WTC11 (cell line): ENCODE results near the gene GPR156. TPM values are rescaled to one million over a fixed set of nuclear protein-coding genes. Genes with fewer than 3 reads are reported as not detected.

ENCODE experiments used
- ATAC-seq: fragments of 200-7000 bp; cut with Tn5 transposase; 2 replicates; pipeline ENCODE4 v1.10.0; 2021; ENCODE audit warnings: mild to moderate bottlenecking, moderate library complexity
- CTCF ChIA-PET: fragments of 300-600 bp; sonication (Branson Sonifier 250); formaldehyde crosslinking; loops from one replicate; lab custom pipeline; 2021; ENCODE audit warnings: antibody characterized with exemption; lab: Charles Lee
- POLR2A ChIA-PET: fragments of 350-600 bp; sonication (Branson Sonifier 250); formaldehyde crosslinking; loops from one replicate; lab custom pipeline; 2021; ENCODE audit warnings: antibody characterized with exemption; lab: Charles Lee
- DNase-seq: peaks from one replicate; pipeline ENCODE4 v3.0.0; 2021; ENCODE audit warnings: low spot score
- H3K27ac Mint-ChIP-seq: 2 replicates; pipeline ENCODE4 v1.8.0; 2021; ENCODE audit warnings: mixed read lengths
- H3K27me3 Mint-ChIP-seq: 2 replicates; pipeline ENCODE4 v1.8.0; 2021; ENCODE audit warnings: low read depth, mild to moderate bottlenecking, moderate library complexity, mixed read lengths
- H3K36me3 Mint-ChIP-seq: 2 replicates; pipeline ENCODE4 v1.8.0; 2021; ENCODE audit warnings: mixed read lengths
- H3K4me1 Mint-ChIP-seq: 2 replicates; pipeline ENCODE4 v1.8.0; 2022; ENCODE audit warnings: mixed read lengths
- H3K4me3 Mint-ChIP-seq: 2 replicates; pipeline ENCODE4 v1.8.0; 2021; ENCODE audit warnings: mild to moderate bottlenecking, moderate library complexity, mixed read lengths
- H3K9me3 Mint-ChIP-seq: 2 replicates; pipeline ENCODE4 v1.8.0; 2021; ENCODE audit warnings: mixed read lengths
- FOXJ3 ChIP-seq: sonication (generic); formaldehyde crosslinking; IDR thresholded peaks from 2 replicates; pipeline ENCODE4 v1.9.0; 2021; ENCODE audit warnings: missing genetic modification reagents, mild to moderate bottlenecking, borderline replicate concordance
- FOXP4 ChIP-seq: sonication (generic); formaldehyde crosslinking; IDR thresholded peaks from 2 replicates; pipeline ENCODE4 v1.8.0; 2022; ENCODE audit warnings: mild to moderate bottlenecking, missing genetic modification reagents
- HMGA2 ChIP-seq: fragments of 250-450 bp; sonication (Bioruptor Pico); IDR thresholded peaks from 2 replicates; pipeline ENCODE4 v1.4.0; 2021; ENCODE audit warnings: mild to moderate bottlenecking, moderate library complexity
- IRF2 ChIP-seq: sonication (generic); formaldehyde crosslinking; IDR thresholded peaks from 2 replicates; pipeline ENCODE4 v1.8.0; 2022; ENCODE audit warnings: low read depth, missing genetic modification reagents, borderline replicate concordance
- KAT7 ChIP-seq: sonication (generic); formaldehyde crosslinking; IDR thresholded peaks from 2 replicates; pipeline ENCODE4 v1.8.1; 2023; ENCODE audit warnings: missing genetic modification reagents, mild to moderate bottlenecking, borderline replicate concordance
- MAX ChIP-seq: sonication (generic); formaldehyde crosslinking; IDR thresholded peaks from 2 replicates; pipeline ENCODE4 v1.8.0; 2022; ENCODE audit warnings: mild to moderate bottlenecking, missing genetic modification reagents
- NR2C2 ChIP-seq: sonication (generic); formaldehyde crosslinking; IDR thresholded peaks from 2 replicates; pipeline ENCODE4 v1.8.0; 2022; ENCODE audit warnings: mild to moderate bottlenecking, missing genetic modification reagents
- NR3C1 ChIP-seq: sonication (generic); formaldehyde crosslinking; conservative IDR thresholded peaks from 2 replicates; pipeline ENCODE4 v1.8.1; 2023; ENCODE audit warnings: low read depth, mild to moderate bottlenecking, missing genetic modification reagents
- OVOL2 ChIP-seq: fragments of 250-450 bp; sonication (Bioruptor Pico); IDR thresholded peaks from 2 replicates; pipeline ENCODE4 v1.9.0; 2021; ENCODE audit warnings: mild to moderate bottlenecking, borderline replicate concordance
- SOX15 ChIP-seq: fragments of 250-450 bp; sonication (Bioruptor Pico); IDR thresholded peaks from 2 replicates; pipeline ENCODE4 v1.9.0; 2021; ENCODE audit warnings: mild to moderate bottlenecking
- ZNF121 ChIP-seq: sonication (generic); formaldehyde crosslinking; IDR thresholded peaks from 2 replicates; pipeline ENCODE4 v1.8.0; 2023; ENCODE audit warnings: missing genetic modification reagents
- ZNF263 ChIP-seq: sonication (generic); formaldehyde crosslinking; IDR thresholded peaks from 2 replicates; pipeline ENCODE4 v1.8.1; 2022; ENCODE audit warnings: low read depth, mild to moderate bottlenecking, moderate library complexity, missing genetic modification reagents
- ZNF317 ChIP-seq: sonication (generic); formaldehyde crosslinking; IDR thresholded peaks from 2 replicates; pipeline ENCODE4 v1.8.1; 2023; ENCODE audit warnings: low read depth, mild to moderate bottlenecking, moderate library complexity, missing genetic modification reagents, borderline replicate concordance
- ZNF416 ChIP-seq: fragments of 250-450 bp; sonication (Bioruptor Pico); IDR thresholded peaks from 2 replicates; pipeline ENCODE4 v1.9.0; 2021; ENCODE audit warnings: mild to moderate bottlenecking, inconsistent platforms
- ZNF423 ChIP-seq: fragments of 250-450 bp; sonication (Bioruptor Pico); IDR thresholded peaks from 2 replicates; pipeline ENCODE4 v2.1.2; 2022; ENCODE audit warnings: mild to moderate bottlenecking, moderate library complexity
- total RNA-seq: library from RNA; stranded (reverse); gene quantifications from 3 replicates; pipeline ENCODE4 v1.2.3, GENCODE V29; 2021
- TF ChIP-seq, protein P1 (sequence below): sonication (generic); formaldehyde crosslinking; IDR thresholded peaks from 2 replicates; pipeline ENCODE4 v1.8.0; 2023; ENCODE audit warnings: mild to moderate bottlenecking, missing genetic modification reagents
- TF ChIP-seq, protein P2 (sequence below): sonication (generic); formaldehyde crosslinking; IDR thresholded peaks from 2 replicates; pipeline ENCODE4 v1.8.1; 2022; ENCODE audit warnings: low read depth, missing genetic modification reagents, borderline replicate concordance
- TF ChIP-seq, protein P3 (sequence below): fragments of 250-450 bp; sonication (Bioruptor Pico); IDR thresholded peaks from 2 replicates; pipeline ENCODE4 v1.8.0; 2021; ENCODE audit warnings: mild to moderate bottlenecking
- TF ChIP-seq, protein P4 (sequence below): sonication (generic); formaldehyde crosslinking; IDR thresholded peaks from 2 replicates; pipeline ENCODE4 v1.8.1; 2023; ENCODE audit warnings: mild to moderate bottlenecking, missing genetic modification reagents, borderline replicate concordance
- TF ChIP-seq, protein P5 (sequence below): fragments of 250-450 bp; sonication (Bioruptor Pico); IDR thresholded peaks from 2 replicates; pipeline ENCODE4 v2.1.2; 2022; ENCODE audit warnings: mild to moderate bottlenecking, moderate library complexity
- TF ChIP-seq, protein P6 (sequence below): fragments of 250-450 bp; sonication (Bioruptor Pico); IDR thresholded peaks from 2 replicates; pipeline ENCODE4 v1.9.0; 2021; ENCODE audit warnings: mild to moderate bottlenecking

The GPR156 gene
- total RNA-seq, 1 experiment from 2014 or later, result 0.72 TPM

- TF ChIP-seq NR3C1 (CRISPR knock-in tag), result no peak
Measured at GRCh38 chr3:120285508-120285841, 453 bp upstream of the GPR156 start (continued).

DNA sequence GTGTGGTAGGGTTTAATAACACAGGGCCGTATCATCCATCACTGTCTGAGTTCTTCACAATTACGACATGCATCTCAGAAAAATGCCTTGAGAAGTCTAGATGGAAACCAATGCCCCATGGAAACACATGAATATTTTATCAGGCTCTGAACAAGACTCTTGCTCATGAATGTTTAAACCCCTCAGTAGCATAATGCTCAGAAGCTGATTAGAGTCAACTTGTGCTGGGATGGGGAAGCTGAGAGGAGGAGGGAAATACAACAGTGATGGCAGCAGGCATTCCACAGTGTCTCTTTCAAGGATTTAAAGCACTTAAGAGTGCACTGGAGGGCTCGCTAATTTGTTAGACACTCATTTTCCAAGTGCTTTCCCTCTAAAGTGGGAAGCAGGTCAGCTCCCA is 3.8 kb downstream of the GPR156 start:
- no peak for DNase-seq
- CTCF ChIA-PET, result no interaction called here
- Mint-ChIP-seq H3K36me3 (no peaks in the 10 kb centered on the region), H3K4me3 (no peak overlapping the region), H3K9me3 (no peaks in the 10 kb centered on the region), H3K4me1 (peaks cover 14% of the 10 kb centered on the region), H3K27me3 (peaks cover 32% of the 10 kb centered on the region), H3K27ac (no peak overlapping the region)
- no peak for ATAC-seq
- no peak for TF ChIP-seq OVOL2
- TF ChIP-seq, protein P1, sequence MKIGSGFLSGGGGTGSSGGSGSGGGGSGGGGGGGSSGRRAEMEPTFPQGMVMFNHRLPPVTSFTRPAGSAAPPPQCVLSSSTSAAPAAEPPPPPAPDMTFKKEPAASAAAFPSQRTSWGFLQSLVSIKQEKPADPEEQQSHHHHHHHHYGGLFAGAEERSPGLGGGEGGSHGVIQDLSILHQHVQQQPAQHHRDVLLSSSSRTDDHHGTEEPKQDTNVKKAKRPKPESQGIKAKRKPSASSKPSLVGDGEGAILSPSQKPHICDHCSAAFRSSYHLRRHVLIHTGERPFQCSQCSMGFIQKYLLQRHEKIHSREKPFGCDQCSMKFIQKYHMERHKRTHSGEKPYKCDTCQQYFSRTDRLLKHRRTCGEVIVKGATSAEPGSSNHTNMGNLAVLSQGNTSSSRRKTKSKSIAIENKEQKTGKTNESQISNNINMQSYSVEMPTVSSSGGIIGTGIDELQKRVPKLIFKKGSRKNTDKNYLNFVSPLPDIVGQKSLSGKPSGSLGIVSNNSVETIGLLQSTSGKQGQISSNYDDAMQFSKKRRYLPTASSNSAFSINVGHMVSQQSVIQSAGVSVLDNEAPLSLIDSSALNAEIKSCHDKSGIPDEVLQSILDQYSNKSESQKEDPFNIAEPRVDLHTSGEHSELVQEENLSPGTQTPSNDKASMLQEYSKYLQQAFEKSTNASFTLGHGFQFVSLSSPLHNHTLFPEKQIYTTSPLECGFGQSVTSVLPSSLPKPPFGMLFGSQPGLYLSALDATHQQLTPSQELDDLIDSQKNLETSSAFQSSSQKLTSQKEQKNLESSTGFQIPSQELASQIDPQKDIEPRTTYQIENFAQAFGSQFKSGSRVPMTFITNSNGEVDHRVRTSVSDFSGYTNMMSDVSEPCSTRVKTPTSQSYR, result no peak
- no peak for TF ChIP-seq MAX
- TF ChIP-seq, protein P2, sequence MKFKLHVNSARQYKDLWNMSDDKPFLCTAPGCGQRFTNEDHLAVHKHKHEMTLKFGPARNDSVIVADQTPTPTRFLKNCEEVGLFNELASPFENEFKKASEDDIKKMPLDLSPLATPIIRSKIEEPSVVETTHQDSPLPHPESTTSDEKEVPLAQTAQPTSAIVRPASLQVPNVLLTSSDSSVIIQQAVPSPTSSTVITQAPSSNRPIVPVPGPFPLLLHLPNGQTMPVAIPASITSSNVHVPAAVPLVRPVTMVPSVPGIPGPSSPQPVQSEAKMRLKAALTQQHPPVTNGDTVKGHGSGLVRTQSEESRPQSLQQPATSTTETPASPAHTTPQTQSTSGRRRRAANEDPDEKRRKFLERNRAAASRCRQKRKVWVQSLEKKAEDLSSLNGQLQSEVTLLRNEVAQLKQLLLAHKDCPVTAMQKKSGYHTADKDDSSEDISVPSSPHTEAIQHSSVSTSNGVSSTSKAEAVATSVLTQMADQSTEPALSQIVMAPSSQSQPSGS (CRISPR knock-in tag), result no peak
- no peak for TF ChIP-seq FOXP4
- TF ChIP-seq ZNF317, result no peak
- no peak for TF ChIP-seq IRF2 (CRISPR knock-in tag)
- no peak for TF ChIP-seq ZNF423 (CRISPR knock-in tag)
- TF ChIP-seq SOX15 (CRISPR knock-in tag), result no peak
- TF ChIP-seq HMGA2 (CRISPR knock-in tag), result no peak
- TF ChIP-seq, protein P3, sequence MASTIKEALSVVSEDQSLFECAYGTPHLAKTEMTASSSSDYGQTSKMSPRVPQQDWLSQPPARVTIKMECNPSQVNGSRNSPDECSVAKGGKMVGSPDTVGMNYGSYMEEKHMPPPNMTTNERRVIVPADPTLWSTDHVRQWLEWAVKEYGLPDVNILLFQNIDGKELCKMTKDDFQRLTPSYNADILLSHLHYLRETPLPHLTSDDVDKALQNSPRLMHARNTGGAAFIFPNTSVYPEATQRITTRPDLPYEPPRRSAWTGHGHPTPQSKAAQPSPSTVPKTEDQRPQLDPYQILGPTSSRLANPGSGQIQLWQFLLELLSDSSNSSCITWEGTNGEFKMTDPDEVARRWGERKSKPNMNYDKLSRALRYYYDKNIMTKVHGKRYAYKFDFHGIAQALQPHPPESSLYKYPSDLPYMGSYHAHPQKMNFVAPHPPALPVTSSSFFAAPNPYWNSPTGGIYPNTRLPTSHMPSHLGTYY (CRISPR knock-in tag), result no peak
- TF ChIP-seq ZNF263 (CRISPR knock-in tag), result no peak
- TF ChIP-seq ZNF121, result no peak
- no peak for TF ChIP-seq KAT7
- TF ChIP-seq ZNF416 (CRISPR knock-in tag), result no peak
- TF ChIP-seq, protein P4, sequence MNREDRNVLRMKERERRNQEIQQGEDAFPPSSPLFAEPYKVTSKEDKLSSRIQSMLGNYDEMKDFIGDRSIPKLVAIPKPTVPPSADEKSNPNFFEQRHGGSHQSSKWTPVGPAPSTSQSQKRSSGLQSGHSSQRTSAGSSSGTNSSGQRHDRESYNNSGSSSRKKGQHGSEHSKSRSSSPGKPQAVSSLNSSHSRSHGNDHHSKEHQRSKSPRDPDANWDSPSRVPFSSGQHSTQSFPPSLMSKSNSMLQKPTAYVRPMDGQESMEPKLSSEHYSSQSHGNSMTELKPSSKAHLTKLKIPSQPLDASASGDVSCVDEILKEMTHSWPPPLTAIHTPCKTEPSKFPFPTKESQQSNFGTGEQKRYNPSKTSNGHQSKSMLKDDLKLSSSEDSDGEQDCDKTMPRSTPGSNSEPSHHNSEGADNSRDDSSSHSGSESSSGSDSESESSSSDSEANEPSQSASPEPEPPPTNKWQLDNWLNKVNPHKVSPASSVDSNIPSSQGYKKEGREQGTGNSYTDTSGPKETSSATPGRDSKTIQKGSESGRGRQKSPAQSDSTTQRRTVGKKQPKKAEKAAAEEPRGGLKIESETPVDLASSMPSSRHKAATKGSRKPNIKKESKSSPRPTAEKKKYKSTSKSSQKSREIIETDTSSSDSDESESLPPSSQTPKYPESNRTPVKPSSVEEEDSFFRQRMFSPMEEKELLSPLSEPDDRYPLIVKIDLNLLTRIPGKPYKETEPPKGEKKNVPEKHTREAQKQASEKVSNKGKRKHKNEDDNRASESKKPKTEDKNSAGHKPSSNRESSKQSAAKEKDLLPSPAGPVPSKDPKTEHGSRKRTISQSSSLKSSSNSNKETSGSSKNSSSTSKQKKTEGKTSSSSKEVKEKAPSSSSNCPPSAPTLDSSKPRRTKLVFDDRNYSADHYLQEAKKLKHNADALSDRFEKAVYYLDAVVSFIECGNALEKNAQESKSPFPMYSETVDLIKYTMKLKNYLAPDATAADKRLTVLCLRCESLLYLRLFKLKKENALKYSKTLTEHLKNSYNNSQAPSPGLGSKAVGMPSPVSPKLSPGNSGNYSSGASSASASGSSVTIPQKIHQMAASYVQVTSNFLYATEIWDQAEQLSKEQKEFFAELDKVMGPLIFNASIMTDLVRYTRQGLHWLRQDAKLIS (CRISPR knock-in tag), result no peak
- TF ChIP-seq, protein P5, sequence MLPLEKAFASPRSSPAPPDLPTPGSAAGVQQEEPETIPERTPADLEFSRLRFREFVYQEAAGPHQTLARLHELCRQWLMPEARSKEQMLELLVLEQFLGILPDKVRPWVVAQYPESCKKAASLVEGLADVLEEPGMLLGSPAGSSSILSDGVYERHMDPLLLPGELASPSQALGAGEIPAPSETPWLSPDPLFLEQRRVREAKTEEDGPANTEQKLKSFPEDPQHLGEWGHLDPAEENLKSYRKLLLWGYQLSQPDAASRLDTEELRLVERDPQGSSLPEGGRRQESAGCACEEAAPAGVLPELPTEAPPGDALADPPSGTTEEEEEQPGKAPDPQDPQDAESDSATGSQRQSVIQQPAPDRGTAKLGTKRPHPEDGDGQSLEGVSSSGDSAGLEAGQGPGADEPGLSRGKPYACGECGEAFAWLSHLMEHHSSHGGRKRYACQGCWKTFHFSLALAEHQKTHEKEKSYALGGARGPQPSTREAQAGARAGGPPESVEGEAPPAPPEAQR, result no peak
- TF ChIP-seq, protein P6, sequence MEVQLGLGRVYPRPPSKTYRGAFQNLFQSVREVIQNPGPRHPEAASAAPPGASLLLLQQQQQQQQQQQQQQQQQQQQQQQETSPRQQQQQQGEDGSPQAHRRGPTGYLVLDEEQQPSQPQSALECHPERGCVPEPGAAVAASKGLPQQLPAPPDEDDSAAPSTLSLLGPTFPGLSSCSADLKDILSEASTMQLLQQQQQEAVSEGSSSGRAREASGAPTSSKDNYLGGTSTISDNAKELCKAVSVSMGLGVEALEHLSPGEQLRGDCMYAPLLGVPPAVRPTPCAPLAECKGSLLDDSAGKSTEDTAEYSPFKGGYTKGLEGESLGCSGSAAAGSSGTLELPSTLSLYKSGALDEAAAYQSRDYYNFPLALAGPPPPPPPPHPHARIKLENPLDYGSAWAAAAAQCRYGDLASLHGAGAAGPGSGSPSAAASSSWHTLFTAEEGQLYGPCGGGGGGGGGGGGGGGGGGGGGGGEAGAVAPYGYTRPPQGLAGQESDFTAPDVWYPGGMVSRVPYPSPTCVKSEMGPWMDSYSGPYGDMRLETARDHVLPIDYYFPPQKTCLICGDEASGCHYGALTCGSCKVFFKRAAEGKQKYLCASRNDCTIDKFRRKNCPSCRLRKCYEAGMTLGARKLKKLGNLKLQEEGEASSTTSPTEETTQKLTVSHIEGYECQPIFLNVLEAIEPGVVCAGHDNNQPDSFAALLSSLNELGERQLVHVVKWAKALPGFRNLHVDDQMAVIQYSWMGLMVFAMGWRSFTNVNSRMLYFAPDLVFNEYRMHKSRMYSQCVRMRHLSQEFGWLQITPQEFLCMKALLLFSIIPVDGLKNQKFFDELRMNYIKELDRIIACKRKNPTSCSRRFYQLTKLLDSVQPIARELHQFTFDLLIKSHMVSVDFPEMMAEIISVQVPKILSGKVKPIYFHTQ (CRISPR knock-in tag), result no peak
- no peak for TF ChIP-seq FOXJ3
- no peak for TF ChIP-seq NR2C2
- POLR2A ChIA-PET, result no interaction called here
